ENCODE data around the gene KIAA1143. TPM values are rescaled to one million over a fixed set of nuclear protein-coding genes. Genes with fewer than 3 reads are reported as not detected.

Gene KIAA1143
- total and polyA plus RNA-seq, 9 of the 15 experiments (the other 6 are each of a cell fraction or from before 2014, with no cell fraction given): 25.6 to 72.0 (median 42.2) TPM

GRCh38 chr3:44761424-44762169 is at the start of gene KIAA1143, which contains the start of gene KIF15 (continued):
- TF ChIP-seq E2F4 (CRISPR knock-in tag; IDR thresholded peaks at IDR 0.05; ENCODE audit: low read depth) (peak; percentile 100), ELF1 (tag; IDR thresholded peaks at IDR 0.05) (peak; percentile 80), KDM4B (IDR thresholded peaks at IDR 0.05; ENCODE audit: borderline replicate concordance in 2 of 2, low read depth in 1 of 2) (peak in 1 of 2 experiments; percentile 93; a peak in 2 of 4 replicates), ATF6 (CRISPR knock-in tag; IDR thresholded peaks at IDR 0.05) (0 out of 2 replicates have a peak, but pooled peaks have one; percentile 14), SOX6 (IDR thresholded peaks at IDR 0.05) (peak; percentile 88), ZNF609 (CRISPR knock-in tag; IDR thresholded peaks at IDR 0.05; ENCODE audit: borderline replicate concordance) (peak; percentile 84), ZKSCAN1 (IDR thresholded peaks at IDR 0.05; ENCODE audit: low read depth, low read length) (peak; percentile 55; the same call in 1 of the 2 replicates), MAFG (tag; conservative IDR thresholded peaks at IDR 0.05) (0 out of 2 replicates have a peak, but pooled peaks have one; percentile 32), ZBTB9 (CRISPR knock-in tag; IDR thresholded peaks at IDR 0.05) (0 out of 2 replicates have a peak, but pooled peaks have one; percentile 14), FOSL1 (tag; conservative IDR thresholded peaks at IDR 0.05) (peak; percentile 29; the same call in 1 of the 2 replicates), DLX4 (CRISPR knock-in tag; IDR thresholded peaks at IDR 0.05) (no peak), NCOA4 (IDR thresholded peaks at IDR 0.05; ENCODE audit: partially characterized antibody) (no peak), LARP7 (IDR thresholded peaks at IDR 0.05) (0 out of 2 replicates have a peak, but pooled peaks have one; percentile 44), MEF2D (tag; conservative IDR thresholded peaks at IDR 0.05; ENCODE audit: low read depth) (0 out of 2 replicates have a peak, but pooled peaks have one; percentile 43), YY1 (IDR thresholded peaks at IDR 0.05; ENCODE audit: borderline replicate concordance in 1 of 3, control insufficient read depth in 1 of 3, extremely low read depth in 1 of 3, insufficient read depth in 3 of 3, insufficient read length in 1 of 3, insufficient replicate concordance in 2 of 3, low read depth in 1 of 3, low read length in 2 of 3) (peak; percentile 99 to 100 (median 99))

Measured in K562 (cell line).